NCI-H774 (cell line): Measurements from ENCODE around the gene STAC.
"Not testable (repeated sequence)": the region's sequence is repeated elsewhere in the genome, so short reads cannot be mapped to it uniquely, and the experiment has no call there.

Source experiments
- DNase-seq: peaks from one replicate; lab custom pipeline; 2025; lab: John Stamatoyannopoulos, UW

Gene STAC

GRCh38 chr3:36519682-36520081 is 139.4 kb downstream of the STAC start:
- no peak for DNase-seq

GRCh38 chr3:36520241-36521006 is 140.1 kb downstream of the STAC start:
- no peak for DNase-seq

GRCh38 chr3:36521007-36521379 is 140.7 kb downstream of the STAC start:
- DNase-seq = no peak

GRCh38 chr3:36524560-36524959 is 144.3 kb downstream of the STAC start:
- no peak for DNase-seq

- no peak for DNase-seq
Observed at GRCh38 chr3:36525115-36525801, 145.0 kb downstream of the STAC start.

GRCh38 chr3:36538136-36538749 is 157.9 kb downstream of the STAC start:
- no peak for DNase-seq

- no peak for DNase-seq
Observed at GRCh38 chr3:36540888-36541518, 160.7 kb downstream of the STAC start.

- DNase-seq = no peak
Observed at GRCh38 chr3:36542186-36542585, 161.9 kb downstream of the STAC start.

- DNase-seq = no peak
Observed at GRCh38 chr3:36543276-36543997, 163.1 kb downstream of the STAC start.

- DNase-seq = no peak
Observed at GRCh38 chr3:36546226-36546625, 165.9 kb downstream of the STAC start.

GRCh38 chr3:36548712-36549111 is 168.4 kb downstream of the STAC start:
- no peak for DNase-seq

GRCh38 chr3:36557021-36557707 is 176.9 kb downstream of the STAC start:
- no peak for DNase-seq

GRCh38 chr3:36557708-36558421 is 177.6 kb downstream of the STAC start:
- DNase-seq = no peak

- no peak for DNase-seq
Observed at GRCh38 chr3:36558961-36559360, 178.7 kb downstream of the STAC start.

GRCh38 chr3:36560685-36561084 is 180.4 kb downstream of the STAC start:
- DNase-seq = no peak

GRCh38 chr3:36561601-36562000 is 181.3 kb downstream of the STAC start:
- no peak for DNase-seq

GRCh38 chr3:36562945-36563344 is 182.6 kb downstream of the STAC start:
- no peak for DNase-seq

- no peak for DNase-seq
Observed at GRCh38 chr3:36575241-36575640, 194.9 kb downstream of the STAC start.

GRCh38 chr3:36578418-36578817 is 198.1 kb downstream of the STAC start:
- DNase-seq = not testable (repeated sequence)

- DNase-seq = no peak
Observed at GRCh38 chr3:36579746-36580145, 199.4 kb downstream of the STAC start.

GRCh38 chr3:36580716-36581115 is 200.4 kb downstream of the STAC start:
- DNase-seq = no peak
